Neural progenitor cell (in vitro differentiated cells): Measurements from ENCODE around the gene VCX.

ENCODE experiments used
- EZH2 ChIP-seq: fragments of 200-600 bp; sonication (generic); IDR thresholded peaks from 2 replicates; pipeline ENCODE4 v1.6.1; 2017; ENCODE audit warnings: antibody characterized with exemption, mild to moderate bottlenecking, moderate library complexity
- EZH2phosphoT487 ChIP-seq: fragments of 200-600 bp; sonication (generic); IDR thresholded peaks from 2 replicates; pipeline ENCODE4 v1.6.1; 2017; ENCODE audit warnings: antibody characterized with exemption
- TF ChIP-seq, protein P1 (sequence below): fragments of 200-600 bp; sonication (generic); IDR thresholded peaks from 2 replicates; pipeline ENCODE4 v1.5.1; 2017; ENCODE audit warnings: antibody characterized with exemption, mild to moderate bottlenecking

DNA sequence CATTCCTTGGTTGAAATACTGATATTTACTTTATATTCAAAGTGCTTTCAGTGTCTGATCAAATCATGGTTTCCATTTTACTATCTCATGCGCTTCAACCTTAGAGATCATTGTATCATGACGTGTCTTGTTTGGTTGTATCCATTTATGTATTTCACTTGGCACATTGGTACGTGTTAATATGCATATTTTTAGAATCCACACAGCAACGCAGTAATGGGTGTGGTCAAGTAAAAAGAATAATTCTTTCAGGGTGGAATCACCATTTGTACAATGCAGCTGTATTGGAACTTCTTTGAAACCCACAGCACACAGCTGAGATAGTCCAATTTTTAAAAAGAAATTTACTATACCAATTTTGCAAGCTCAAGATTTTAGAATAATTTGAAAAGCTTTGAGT lies 29.1 kb downstream of the VCX start:
- TF ChIP-seq, protein P1, sequence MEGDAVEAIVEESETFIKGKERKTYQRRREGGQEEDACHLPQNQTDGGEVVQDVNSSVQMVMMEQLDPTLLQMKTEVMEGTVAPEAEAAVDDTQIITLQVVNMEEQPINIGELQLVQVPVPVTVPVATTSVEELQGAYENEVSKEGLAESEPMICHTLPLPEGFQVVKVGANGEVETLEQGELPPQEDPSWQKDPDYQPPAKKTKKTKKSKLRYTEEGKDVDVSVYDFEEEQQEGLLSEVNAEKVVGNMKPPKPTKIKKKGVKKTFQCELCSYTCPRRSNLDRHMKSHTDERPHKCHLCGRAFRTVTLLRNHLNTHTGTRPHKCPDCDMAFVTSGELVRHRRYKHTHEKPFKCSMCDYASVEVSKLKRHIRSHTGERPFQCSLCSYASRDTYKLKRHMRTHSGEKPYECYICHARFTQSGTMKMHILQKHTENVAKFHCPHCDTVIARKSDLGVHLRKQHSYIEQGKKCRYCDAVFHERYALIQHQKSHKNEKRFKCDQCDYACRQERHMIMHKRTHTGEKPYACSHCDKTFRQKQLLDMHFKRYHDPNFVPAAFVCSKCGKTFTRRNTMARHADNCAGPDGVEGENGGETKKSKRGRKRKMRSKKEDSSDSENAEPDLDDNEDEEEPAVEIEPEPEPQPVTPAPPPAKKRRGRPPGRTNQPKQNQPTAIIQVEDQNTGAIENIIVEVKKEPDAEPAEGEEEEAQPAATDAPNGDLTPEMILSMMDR = no peak
- TF ChIP-seq EZH2 (no peak), EZH2phosphoT487 (no peak)
